ENCODE data around the gene OR5T1. TPM values are rescaled to one million over a fixed set of nuclear protein-coding genes. Genes with fewer than 3 reads are reported as not detected.
A peak's percentile ranks its signal among the peaks of the same experiment; 100 is the strongest.

OR5T1 gene
- total RNA-seq, 1 donor from 2014 or later: not detected

DNA sequence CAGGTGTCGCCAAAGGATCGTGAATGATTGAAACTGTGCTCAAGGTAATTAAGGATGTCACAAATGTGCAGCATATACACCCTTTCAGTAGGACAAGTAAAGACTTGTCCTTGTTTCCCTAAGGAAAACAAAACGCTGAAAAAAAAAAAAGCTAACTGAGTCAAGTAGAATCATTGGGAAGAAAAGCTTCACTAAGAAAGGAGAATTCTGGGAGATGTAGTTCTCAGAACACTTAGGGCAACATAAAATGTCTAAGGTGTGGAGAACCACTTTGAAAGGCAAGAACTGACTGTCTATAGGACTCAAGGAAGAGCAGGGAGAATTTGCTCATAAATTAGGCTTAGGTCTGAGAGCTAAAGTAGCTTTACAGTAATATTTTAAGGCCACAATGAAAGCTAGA, 2.9 kb upstream of the OR5T1 start:
- Histone ChIP-seq H2AFZ (replicated peaks) (peak overlapping the region; percentile 17), H3K9me3 (ENCODE audit: low read depth) (no peaks in the 10 kb centered on the region), H3K4me3 (no peak overlapping the region), H3K79me2 (ENCODE audit: low read depth) (no peaks in the 10 kb centered on the region), H3K27me3 (no peaks in the 10 kb centered on the region), H3K4me2 (no peak overlapping the region), H3K4me1 (no peaks in the 10 kb centered on the region), H3K9ac (no peak overlapping the region), H3K27ac (no peak overlapping the region), H4K20me1 (ENCODE audit: low read depth) (no peaks in the 10 kb centered on the region), H3K36me3 (no peaks in the 10 kb centered on the region), H3F3A (ENCODE audit: low read depth) (no peaks in the 10 kb centered on the region)
- no peak overlapping the region for H3K27ac Mint-ChIP-seq
- DNase-seq (ENCODE audit: low spot score): no peak
- H3K27me3 Mint-ChIP-seq (ENCODE audit: insufficient read depth, low read depth): no peaks in the 10 kb centered on the region
- no peak overlapping the region for H3K4me3 Mint-ChIP-seq
- TF ChIP-seq EZH2 (IDR thresholded peaks at IDR 0.05) (no peak), EZH2phosphoT487 (IDR thresholded peaks at IDR 0.05) (no peak)
- TF ChIP-seq, protein P1, sequence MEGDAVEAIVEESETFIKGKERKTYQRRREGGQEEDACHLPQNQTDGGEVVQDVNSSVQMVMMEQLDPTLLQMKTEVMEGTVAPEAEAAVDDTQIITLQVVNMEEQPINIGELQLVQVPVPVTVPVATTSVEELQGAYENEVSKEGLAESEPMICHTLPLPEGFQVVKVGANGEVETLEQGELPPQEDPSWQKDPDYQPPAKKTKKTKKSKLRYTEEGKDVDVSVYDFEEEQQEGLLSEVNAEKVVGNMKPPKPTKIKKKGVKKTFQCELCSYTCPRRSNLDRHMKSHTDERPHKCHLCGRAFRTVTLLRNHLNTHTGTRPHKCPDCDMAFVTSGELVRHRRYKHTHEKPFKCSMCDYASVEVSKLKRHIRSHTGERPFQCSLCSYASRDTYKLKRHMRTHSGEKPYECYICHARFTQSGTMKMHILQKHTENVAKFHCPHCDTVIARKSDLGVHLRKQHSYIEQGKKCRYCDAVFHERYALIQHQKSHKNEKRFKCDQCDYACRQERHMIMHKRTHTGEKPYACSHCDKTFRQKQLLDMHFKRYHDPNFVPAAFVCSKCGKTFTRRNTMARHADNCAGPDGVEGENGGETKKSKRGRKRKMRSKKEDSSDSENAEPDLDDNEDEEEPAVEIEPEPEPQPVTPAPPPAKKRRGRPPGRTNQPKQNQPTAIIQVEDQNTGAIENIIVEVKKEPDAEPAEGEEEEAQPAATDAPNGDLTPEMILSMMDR (IDR thresholded peaks at IDR 0.05): no peak
- H3K9me3 Mint-ChIP-seq: peaks cover 7% of the 10 kb centered on the region
- H3K4me1 Mint-ChIP-seq: no peaks in the 10 kb centered on the region
- no peaks in the 10 kb centered on the region for H3K36me3 Mint-ChIP-seq

GRCh38 chr11:56292154-56292553, 18.2 kb downstream of the OR5T1 start, which contains the start of gene OR8H1:
TSS of gene OR8H1 (minus strand) at chr11:56292254. CDS start at chr11:56291062, 1,192 bp downstream.
- Mint-ChIP-seq H3K27ac (no peak within 1 kb of the TSS), H3K9me3 (no peaks in the 10 kb centered on the region), H3K36me3 (no peaks in the 10 kb centered on the region), H3K4me1 (no peaks in the 10 kb centered on the region), H3K4me3 (no peak within 1 kb of the TSS), H3K27me3 (ENCODE audit: insufficient read depth, low read depth) (no peaks in the 10 kb centered on the region)
- H3K9me3 ChIP-seq (ENCODE audit: low read depth): no peaks in the 10 kb centered on the region
- H4K20me1 ChIP-seq (ENCODE audit: low read depth): no peaks in the 10 kb centered on the region
- no peaks in the 10 kb centered on the region for H3K4me1 ChIP-seq
- no peaks in the 10 kb centered on the region for H3K27me3 ChIP-seq
- no peak within 1 kb of the TSS for H3K27ac ChIP-seq
- H2AFZ ChIP-seq (replicated peaks): no peak within 1 kb of the TSS
- H3K4me3 ChIP-seq: no peak within 1 kb of the TSS
- H3K79me2 ChIP-seq (ENCODE audit: low read depth): no peaks in the 10 kb centered on the region
- TF ChIP-seq, protein P1 (IDR thresholded peaks at IDR 0.05): no peak
- no peak for TF ChIP-seq EZH2 (IDR thresholded peaks at IDR 0.05)
- TF ChIP-seq EZH2phosphoT487 (IDR thresholded peaks at IDR 0.05): no peak
- H3F3A ChIP-seq (ENCODE audit: low read depth): no peaks in the 10 kb centered on the region
- H3K4me2 ChIP-seq: no peak within 1 kb of the TSS
- no peak within 1 kb of the TSS for H3K9ac ChIP-seq
- no peak for DNase-seq (ENCODE audit: low spot score)
- no peaks in the 10 kb centered on the region for H3K36me3 ChIP-seq

GRCh38 chr11:56296898-56297297, 22.9 kb downstream of the OR5T1 start:
- Mint-ChIP-seq H3K9me3 (no peaks in the 10 kb centered on the region), H3K4me3 (no peak overlapping the region), H3K27ac (no peak overlapping the region), H3K36me3 (no peaks in the 10 kb centered on the region), H3K4me1 (no peaks in the 10 kb centered on the region), H3K27me3 (ENCODE audit: insufficient read depth, low read depth) (no peaks in the 10 kb centered on the region)
- Histone ChIP-seq H3K27ac (no peak overlapping the region), H3F3A (ENCODE audit: low read depth) (no peaks in the 10 kb centered on the region), H3K9ac (no peak overlapping the region), H4K20me1 (ENCODE audit: low read depth) (no peaks in the 10 kb centered on the region), H3K4me3 (no peak overlapping the region), H3K79me2 (ENCODE audit: low read depth) (no peaks in the 10 kb centered on the region), H3K4me2 (no peak overlapping the region), H3K27me3 (no peaks in the 10 kb centered on the region), H2AFZ (replicated peaks) (no peak overlapping the region), H3K36me3 (no peaks in the 10 kb centered on the region), H3K4me1 (no peaks in the 10 kb centered on the region), H3K9me3 (ENCODE audit: low read depth) (no peaks in the 10 kb centered on the region)
- TF ChIP-seq EZH2 (IDR thresholded peaks at IDR 0.05) (no peak), EZH2phosphoT487 (IDR thresholded peaks at IDR 0.05) (no peak)
- TF ChIP-seq, protein P1 (IDR thresholded peaks at IDR 0.05): no peak
- DNase-seq (ENCODE audit: low spot score): no peak

All from neural progenitor cell (in vitro differentiated cells).